Prostate gland (tissue), 2 donors: Measurements from ENCODE around the gene COL11A2. TPM values are rescaled to one million over a fixed set of nuclear protein-coding genes. Genes with fewer than 3 reads are reported as not detected.

Experiments used
- DNase-seq: peaks from one replicate; pipeline ENCODE4 v3.0.0-alpha.2; 2019; ENCODE audit warnings: low spot score
- H3K27ac ChIP-seq, 2 donors: fragments of 200-600 bp; sonication (generic); 2 replicates each; pipeline ENCODE4 v1.5.1; 2017 to 2019
- H3K27me3 ChIP-seq: fragments of 200-600 bp; sonication (generic); replicated peaks from 2 replicates; pipeline ENCODE4 v1.5.1; 2019; ENCODE audit not compliant: insufficient read depth
- H3K36me3 ChIP-seq, 2 donors: fragments of 200-600 bp; sonication (generic); 1 replicate in 1 of 2; 2 replicates in 1 of 2; pipeline versions ENCODE4 v1.5.1 to v1.8.1; 2017 to 2019
- H3K4me1 ChIP-seq: fragments of 200-600 bp; sonication (generic); replicated peaks from 2 replicates; pipeline ENCODE4 v1.5.1; 2019
- H3K4me3 ChIP-seq, 2 donors: fragments of 200-600 bp; sonication (generic); 2 replicates each; pipeline ENCODE4 v1.5.1; 2017 to 2019
- H3K9me3 ChIP-seq: fragments of 200-600 bp; sonication (generic); 2 replicates; pipeline ENCODE4 v1.5.1; 2017
- CTCF ChIP-seq, 4 experiments: fragments of 200-600 bp in 2 of 4; fragments of 450-650 bp in 2 of 4; sonication (generic) in 2 of 4; IDR thresholded peaks; 1 replicate in 3 of 4; 2 replicates in 1 of 4; pipeline ENCODE4 v1.5.1; 2016 to 2019; ENCODE audit warnings: antibody characterized with exemption in 4 of 4, mild to moderate bottlenecking in 2 of 4, moderate library complexity in 2 of 4
- POLR2A ChIP-seq: fragments of 450-650 bp; IDR thresholded peaks from one replicate; pipeline ENCODE4 v1.6.1; 2016; ENCODE audit warnings: antibody characterized with exemption, mild to moderate bottlenecking
- POLR2AphosphoS5 ChIP-seq: sonication (generic); formaldehyde crosslinking; IDR thresholded peaks from one replicate; pipeline ENCODE4 v1.6.1; 2017; ENCODE audit warnings: antibody characterized with exemption
- WGBS: methylation state at CpG from one replicate; pipeline ENCODE4 v1.1.5; 2018; 5-methylcytosine and 5-hydroxymethylcytosine counted together
- intact Hi-C: fragments of 100-400 bp; cut with DNase I; formaldehyde crosslinking; loops from one replicate; pipeline ENCODE4 v1.14.2; 2022
- total RNA-seq, 2 donors: library from RNA; depleted of rRNA; stranded (reverse); fragments of >200 nt; gene quantifications; one replicate each; pipeline ENCODE4 v1.1.0, GENCODE V29; 2016

Gene COL11A2
- total RNA-seq, 2 donors from 2014 or later = 0.91 to 3.6 TPM

GRCh38 chr6:33175436-33176069 lies 16.7 kb downstream of the COL11A2 start:
- DNase-seq = no peak
- no peaks in the 10 kb centered on the region for H3K36me3 ChIP-seq
- 84% methylated on average over 10 of the region's 10 CpGs for WGBS
- intact Hi-C loops = no loop called here
- no peaks in the 10 kb centered on the region for H3K27me3 ChIP-seq
- H3K4me3 ChIP-seq = no peak overlapping the region
- H3K4me1 ChIP-seq = no peaks in the 10 kb centered on the region
- TF ChIP-seq CTCF (IDR thresholded peaks at IDR 0.05) (no peak), POLR2A (no peak), POLR2AphosphoS5 (no peak)
- no peaks in the 10 kb centered on the region for H3K9me3 ChIP-seq
- H3K27ac ChIP-seq = no peak overlapping the region

GRCh38 chr6:33174784-33175183 lies 17.5 kb downstream of the COL11A2 start:
- TF ChIP-seq CTCF (IDR thresholded peaks at IDR 0.05) (no peak), POLR2AphosphoS5 (no peak), POLR2A (no peak)
- Histone ChIP-seq H3K27me3 (no peaks in the 10 kb centered on the region), H3K9me3 (no peaks in the 10 kb centered on the region), H3K4me1 (no peaks in the 10 kb centered on the region), H3K27ac (no peak overlapping the region), H3K4me3 (no peak overlapping the region), H3K36me3 (no peaks in the 10 kb centered on the region)
- no peak for DNase-seq
- 85% methylated on average over 4 of the region's 4 CpGs for WGBS
- intact Hi-C loops = no loop called here

GRCh38 chr6:33173535-33174180 lies 18.6 kb downstream of the COL11A2 start:
- H3K27ac ChIP-seq = no peak overlapping the region
- no peak overlapping the region for H3K4me3 ChIP-seq
- H3K27me3 ChIP-seq = no peaks in the 10 kb centered on the region
- no peaks in the 10 kb centered on the region for H3K9me3 ChIP-seq
- H3K36me3 ChIP-seq = no peaks in the 10 kb centered on the region
- intact Hi-C loops = no loop called here
- WGBS = 73% methylated on average over 11 of the region's 11 CpGs
- DNase-seq = no peak
- no peaks in the 10 kb centered on the region for H3K4me1 ChIP-seq
- TF ChIP-seq CTCF (IDR thresholded peaks at IDR 0.05) (no peak), POLR2AphosphoS5 (no peak), POLR2A (no peak)

- H3K36me3 ChIP-seq = no peaks in the 10 kb centered on the region
- H3K27ac ChIP-seq = no peak overlapping the region
- H3K27me3 ChIP-seq = no peaks in the 10 kb centered on the region
- whole genome bisulfite sequencing = 70% methylated on average over 16 of the region's 16 CpGs
- DNase-seq = peak; percentile 11
- H3K4me1 ChIP-seq = no peaks in the 10 kb centered on the region
- H3K4me3 ChIP-seq = no peak overlapping the region
- TF ChIP-seq POLR2A (no peak), CTCF (IDR thresholded peaks at IDR 0.05) (peak in 3 of 4 experiments; percentile 19 to 63 (median 61))
- intact Hi-C loops = no loop called here
- H3K9me3 ChIP-seq = no peaks in the 10 kb centered on the region
Observed at GRCh38 chr6:33172688-33173534, 19.4 kb downstream of the COL11A2 start.
